ENCODE data around the gene FKTN.

The FKTN gene

GRCh38 chr9:105662184-105663104, 104.5 kb downstream of the FKTN start, which contains the start of gene TAL2:
Gene TAL2 (plus strand): TSS chr9:105662457. CDS start chr9:105662497, 40 bp downstream.
- TF ChIP-seq FOXK2 (IDR thresholded peaks at IDR 0.05) (no peak), SP1 (IDR thresholded peaks at IDR 0.05) (no peak), LEF1 (IDR thresholded peaks at IDR 0.05; ENCODE audit: borderline replicate concordance) (no peak), BHLHE40 (IDR thresholded peaks at IDR 0.05; ENCODE audit: borderline replicate concordance) (no peak), L3MBTL2 (conservative IDR thresholded peaks at IDR 0.05) (no peak), TARDBP (IDR thresholded peaks at IDR 0.05) (no peak), FOXM1 (IDR thresholded peaks at IDR 0.05; ENCODE audit: borderline replicate concordance) (no peak), ZNF384 (IDR thresholded peaks at IDR 0.05) (no peak), HDGF (IDR thresholded peaks at IDR 0.05; ENCODE audit: borderline replicate concordance) (no peak), SUZ12 (IDR thresholded peaks at IDR 0.05) (no peak), CTBP1 (IDR thresholded peaks at IDR 0.05; ENCODE audit: borderline replicate concordance) (no peak), NFRKB (IDR thresholded peaks at IDR 0.05) (no peak), ELF4 (IDR thresholded peaks at IDR 0.05) (no peak), FOXA1 (IDR thresholded peaks at IDR 0.05) (no peak), ARNT (IDR thresholded peaks at IDR 0.05) (no peak)
- TF ChIP-seq, protein P1, sequence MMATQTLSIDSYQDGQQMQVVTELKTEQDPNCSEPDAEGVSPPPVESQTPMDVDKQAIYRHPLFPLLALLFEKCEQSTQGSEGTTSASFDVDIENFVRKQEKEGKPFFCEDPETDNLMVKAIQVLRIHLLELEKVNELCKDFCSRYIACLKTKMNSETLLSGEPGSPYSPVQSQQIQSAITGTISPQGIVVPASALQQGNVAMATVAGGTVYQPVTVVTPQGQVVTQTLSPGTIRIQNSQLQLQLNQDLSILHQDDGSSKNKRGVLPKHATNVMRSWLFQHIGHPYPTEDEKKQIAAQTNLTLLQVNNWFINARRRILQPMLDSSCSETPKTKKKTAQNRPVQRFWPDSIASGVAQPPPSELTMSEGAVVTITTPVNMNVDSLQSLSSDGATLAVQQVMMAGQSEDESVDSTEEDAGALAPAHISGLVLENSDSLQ (IDR thresholded peaks at IDR 0.05) = no peak
- DNase-seq (ENCODE audit: extremely low spot score) = no peak
- CTCF ChIA-PET = no interaction called here
- POLR2A ChIA-PET = no interaction called here

- no peak for TF ChIP-seq ELF4 (IDR thresholded peaks at IDR 0.05)
- TF ChIP-seq, protein P1 (IDR thresholded peaks at IDR 0.05) = peak; percentile 70
- no peak for DNase-seq (ENCODE audit: extremely low spot score)
- ChIA-PET CTCF (interaction anchor here (0.6 to 0.7 kb wide), 2 partner anchors 30 to 598 kb away, joined by 3 to 5 read pairs; no protein-coding TSS in a partner anchor), POLR2A (no interaction called here)
Measured at GRCh38 chr9:105663914-105664313, 106.0 kb downstream of the FKTN start.

- DNase-seq (ENCODE audit: extremely low spot score) = no peak
- ChIA-PET CTCF (interaction anchor here (0.6 kb wide), 1 partner anchor 10 kb away, joined by 3 read pairs; no protein-coding TSS in a partner anchor), POLR2A (no interaction called here)
- TF ChIP-seq NFRKB (IDR thresholded peaks at IDR 0.05) (no peak), ZNF384 (IDR thresholded peaks at IDR 0.05) (no peak), FOXA1 (IDR thresholded peaks at IDR 0.05) (no peak), L3MBTL2 (conservative IDR thresholded peaks at IDR 0.05) (no peak), TARDBP (IDR thresholded peaks at IDR 0.05) (no peak), SP1 (IDR thresholded peaks at IDR 0.05) (no peak), FOXK2 (IDR thresholded peaks at IDR 0.05) (no peak)
Measured at GRCh38 chr9:105667867-105668266, 109.9 kb downstream of the FKTN start.

DNA sequence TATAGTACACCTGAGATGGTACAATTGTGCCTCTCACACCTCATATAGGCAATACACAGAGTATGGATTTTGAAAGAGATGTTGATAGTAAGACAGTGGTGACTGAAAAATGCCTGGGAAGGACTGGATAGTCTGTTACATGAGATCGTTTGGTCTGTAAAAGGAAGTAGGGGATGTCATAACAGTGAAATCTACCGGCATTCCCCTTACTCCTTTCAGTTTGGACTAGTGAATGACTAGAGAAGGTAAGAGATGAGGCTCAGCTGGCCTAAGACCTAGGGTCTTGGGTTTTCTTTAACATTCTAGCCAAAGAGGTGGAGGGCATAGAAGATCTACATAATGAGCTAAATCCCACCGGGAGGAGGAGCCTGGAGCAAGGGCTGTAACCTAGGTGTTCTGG, 112.4 kb downstream of the FKTN start:
- DNase-seq (ENCODE audit: extremely low spot score) = no peak
- TF ChIP-seq ZNF384 (IDR thresholded peaks at IDR 0.05) (no peak), NFRKB (IDR thresholded peaks at IDR 0.05) (no peak), HDGF (IDR thresholded peaks at IDR 0.05; ENCODE audit: borderline replicate concordance) (no peak), CTBP1 (IDR thresholded peaks at IDR 0.05; ENCODE audit: borderline replicate concordance) (no peak), TARDBP (IDR thresholded peaks at IDR 0.05) (no peak), SP1 (IDR thresholded peaks at IDR 0.05) (no peak), ELF4 (IDR thresholded peaks at IDR 0.05) (no peak), LEF1 (IDR thresholded peaks at IDR 0.05; ENCODE audit: borderline replicate concordance) (no peak), L3MBTL2 (conservative IDR thresholded peaks at IDR 0.05) (no peak)
- TF ChIP-seq, protein P1 (IDR thresholded peaks at IDR 0.05) = no peak
- ChIA-PET POLR2A (no interaction called here), CTCF (no interaction called here)

DNA sequence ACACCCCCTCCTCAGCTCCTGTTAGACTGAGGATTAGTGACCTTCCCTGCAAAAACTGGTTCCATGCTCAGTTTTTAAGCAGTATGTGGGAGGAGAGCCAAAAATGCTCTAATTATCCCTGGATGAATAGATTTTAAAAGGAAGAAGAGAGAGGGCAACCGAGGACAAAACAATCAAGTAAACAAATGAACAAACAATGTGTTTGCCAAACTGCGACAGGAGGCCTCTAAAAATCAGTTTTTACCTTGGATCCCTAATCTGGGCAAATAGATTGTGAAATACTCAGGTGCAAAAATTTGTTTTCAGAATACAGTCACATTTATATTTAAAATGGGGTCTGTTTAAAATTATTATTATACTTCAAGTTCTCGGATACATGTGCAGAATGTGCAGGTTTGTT, 112.8 kb downstream of the FKTN start:
- CTCF ChIA-PET = no interaction called here

More for the DNA sequence above, 112.8 kb downstream of the FKTN start:
- no peak for DNase-seq (ENCODE audit: extremely low spot score)
- TF ChIP-seq CTBP1 (IDR thresholded peaks at IDR 0.05; ENCODE audit: borderline replicate concordance) (no peak), HDGF (IDR thresholded peaks at IDR 0.05; ENCODE audit: borderline replicate concordance) (no peak), FOXA1 (IDR thresholded peaks at IDR 0.05) (no peak), ARNT (IDR thresholded peaks at IDR 0.05) (no peak), TARDBP (IDR thresholded peaks at IDR 0.05) (no peak), L3MBTL2 (conservative IDR thresholded peaks at IDR 0.05) (no peak), SP1 (IDR thresholded peaks at IDR 0.05) (no peak), ZNF384 (IDR thresholded peaks at IDR 0.05) (no peak), BHLHE40 (IDR thresholded peaks at IDR 0.05; ENCODE audit: borderline replicate concordance) (no peak), SUZ12 (IDR thresholded peaks at IDR 0.05) (no peak), NFRKB (IDR thresholded peaks at IDR 0.05) (no peak), FOXM1 (IDR thresholded peaks at IDR 0.05; ENCODE audit: borderline replicate concordance) (no peak), LEF1 (IDR thresholded peaks at IDR 0.05; ENCODE audit: borderline replicate concordance) (no peak), FOXK2 (IDR thresholded peaks at IDR 0.05) (no peak)
- TF ChIP-seq, protein P1 (IDR thresholded peaks at IDR 0.05) = no peak
- POLR2A ChIA-PET = no interaction called here

Measured in HEK293T (cell line).